GM19043 (cell line): ENCODE measurements around the gene SLC39A11.

Experiments used
- ATAC-seq: cut with Tn5 transposase; IDR thresholded peaks from one replicate; pipeline ENCODE4 v1.9.1; 2021; ENCODE audit warnings: low read depth; ENCODE audit not compliant: unreplicated experiment

The SLC39A11 gene

DNA sequence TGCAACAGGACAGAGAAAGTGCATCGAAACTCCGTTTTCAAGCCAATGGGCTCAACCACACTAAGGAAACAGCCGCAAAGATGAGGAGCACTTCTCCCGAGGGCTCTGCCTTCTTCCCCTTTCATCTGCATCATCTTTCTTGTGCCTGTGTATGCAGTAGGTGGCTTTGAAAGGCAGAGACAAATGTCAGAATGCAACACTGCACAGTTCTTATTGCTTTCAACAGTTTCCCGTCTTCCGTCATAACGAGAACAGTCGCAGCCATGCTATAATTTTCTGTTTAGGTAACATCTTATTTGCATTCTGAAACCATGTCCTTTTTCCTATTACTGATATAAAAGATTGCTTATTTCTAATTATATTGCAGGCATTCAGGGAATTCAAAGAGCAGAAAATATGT is 205.2 kb downstream of the SLC39A11 start:
- no peak for ATAC-seq

DNA sequence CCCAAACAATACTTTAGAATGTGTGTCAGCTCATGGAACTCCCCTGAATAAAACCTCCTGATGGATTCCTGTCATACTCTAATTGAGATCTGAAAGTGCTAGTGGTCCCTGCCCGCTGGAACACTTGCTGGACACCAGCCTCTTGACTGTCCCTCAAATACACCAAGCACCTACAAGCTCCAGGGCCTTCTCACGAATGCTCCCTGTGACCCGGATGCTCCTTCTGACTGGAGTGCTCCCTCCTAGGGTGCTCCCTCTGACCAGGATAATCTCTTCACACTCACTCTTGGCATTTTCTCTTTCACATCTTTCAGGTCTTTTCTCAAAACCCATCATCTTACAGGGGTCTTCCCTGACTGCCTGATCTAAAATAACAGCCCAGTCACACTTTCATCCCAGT is 205.9 kb downstream of the SLC39A11 start:
- ATAC-seq: no peak

DNA sequence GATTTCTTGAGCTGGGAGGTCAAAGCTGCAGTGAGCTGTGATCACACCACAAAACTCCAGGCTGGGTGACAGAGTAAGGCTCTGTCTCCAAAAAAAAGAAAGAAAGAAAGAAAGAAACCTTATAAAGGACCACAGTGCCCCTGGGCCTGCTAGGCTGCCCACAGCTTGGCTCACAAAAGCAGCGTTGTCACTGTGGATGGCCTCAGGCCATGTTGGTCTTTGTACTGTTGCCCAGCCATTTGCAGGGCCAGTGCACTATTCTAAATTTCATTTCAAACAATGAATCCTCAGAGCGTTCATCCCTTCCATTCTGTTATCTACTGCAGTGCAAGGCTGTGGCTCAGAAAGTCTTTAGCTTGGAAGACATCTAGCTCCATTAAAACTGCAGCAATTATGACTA is 208.4 kb downstream of the SLC39A11 start:
- no peak for ATAC-seq

DNA sequence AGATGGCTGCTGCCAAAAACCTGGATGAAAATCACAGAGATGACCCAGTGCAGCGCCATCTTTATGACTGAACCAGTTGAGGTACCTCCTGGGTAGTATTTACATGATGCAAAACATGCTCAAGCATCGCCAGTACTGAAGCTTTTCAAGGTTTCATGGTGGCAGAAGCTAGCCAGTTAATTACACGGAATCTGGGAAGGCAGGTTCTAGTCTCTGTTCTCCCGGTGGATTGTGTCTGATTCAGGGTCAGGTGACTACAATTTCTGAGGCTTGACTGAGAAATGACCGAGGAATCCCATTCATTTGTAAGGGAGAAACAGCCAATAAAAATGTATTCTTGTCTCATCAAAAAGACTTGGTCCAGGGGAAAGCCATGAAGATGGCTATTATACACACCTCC is 209.1 kb downstream of the SLC39A11 start:
- no peak for ATAC-seq

DNA sequence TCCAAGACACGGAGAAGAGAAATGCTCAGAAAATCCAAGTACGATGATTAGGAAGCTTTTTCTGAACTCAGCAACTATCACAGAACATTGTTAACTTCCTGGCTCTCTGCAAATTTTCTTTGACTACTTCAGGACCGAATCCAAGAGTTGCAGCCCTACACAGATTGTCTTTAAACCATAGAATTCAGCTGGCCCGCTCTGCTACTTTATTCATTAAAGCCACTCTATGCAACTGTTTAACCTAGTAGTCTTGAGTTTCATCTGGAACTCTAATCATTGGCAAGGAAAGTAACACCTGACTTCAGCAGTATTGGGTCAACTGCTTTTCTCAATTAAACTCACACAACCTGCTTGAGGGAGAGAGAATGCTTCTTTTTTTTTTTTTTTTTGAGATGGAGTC is 210.1 kb downstream of the SLC39A11 start:
- ATAC-seq: no peak

DNA sequence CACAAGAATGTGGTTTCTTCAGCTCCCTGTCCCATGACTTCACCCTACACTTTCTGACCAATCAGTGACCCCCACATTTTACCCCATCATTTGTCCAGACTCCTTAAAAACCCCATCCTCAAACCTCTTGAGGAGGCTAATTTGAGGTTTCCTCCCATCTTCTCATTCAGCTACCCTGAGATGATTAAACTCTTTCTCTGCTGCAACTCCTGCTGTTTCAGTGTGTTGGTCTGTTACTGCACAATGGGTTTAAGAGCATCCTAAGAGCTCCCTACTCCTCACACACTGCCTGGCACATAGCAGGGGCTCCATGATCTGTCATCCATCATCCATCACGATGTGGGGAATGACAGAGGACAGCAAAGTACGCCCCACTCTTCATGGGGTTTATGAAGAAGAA is 212.6 kb downstream of the SLC39A11 start:
- no peak for ATAC-seq

DNA sequence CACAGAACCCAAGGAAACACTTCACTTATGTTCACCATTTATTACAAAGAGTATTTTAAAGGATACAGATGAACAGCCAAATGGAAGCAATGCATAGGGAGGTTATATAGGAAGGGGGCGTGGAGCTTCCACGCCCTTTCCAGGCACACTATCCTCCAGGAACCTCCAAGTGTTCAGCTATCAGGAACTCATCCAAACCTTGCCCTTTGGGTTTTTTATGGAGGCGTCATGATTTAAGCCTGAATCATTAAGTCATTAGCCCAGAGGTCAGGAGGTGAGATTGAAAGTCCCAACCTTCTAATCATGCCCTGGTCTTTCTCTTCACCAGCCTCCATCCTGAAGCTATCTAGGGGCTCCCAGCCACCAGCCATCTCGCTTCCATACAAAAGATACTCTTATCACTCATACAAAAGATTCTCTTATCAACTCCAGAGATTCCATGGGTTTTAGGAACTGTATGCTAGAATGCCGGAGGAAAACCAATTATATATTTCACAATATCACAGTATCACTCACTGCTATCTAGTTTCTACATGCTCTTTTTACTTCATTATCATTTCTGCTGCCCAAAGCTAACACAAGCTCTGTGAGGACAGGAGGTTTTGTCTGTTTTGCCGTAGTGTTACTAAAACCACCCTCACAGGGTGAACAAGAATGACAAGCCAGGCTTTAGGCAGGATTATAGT is 213.4 kb downstream of the SLC39A11 start:
- ATAC-seq: no peak

DNA sequence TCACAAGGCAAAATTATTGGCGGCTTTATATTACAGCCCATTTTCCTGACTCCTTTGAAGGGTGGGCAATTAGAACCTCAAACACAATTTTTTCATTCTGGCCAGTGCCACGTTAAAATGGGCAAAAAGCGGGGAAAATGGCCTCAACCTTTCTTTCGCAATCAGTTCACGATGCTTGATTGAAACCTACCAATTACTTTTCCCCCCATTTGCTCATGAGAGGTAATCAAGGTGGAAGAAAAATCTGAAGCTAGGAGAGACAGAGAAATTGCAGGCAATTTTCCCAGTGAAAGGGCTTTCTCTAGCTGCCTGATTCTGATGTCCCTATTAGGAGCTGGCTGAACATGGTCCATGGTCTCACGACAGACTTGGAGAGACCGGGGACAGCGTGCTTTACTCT is 215.1 kb downstream of the SLC39A11 start:
- ATAC-seq: no peak

DNA sequence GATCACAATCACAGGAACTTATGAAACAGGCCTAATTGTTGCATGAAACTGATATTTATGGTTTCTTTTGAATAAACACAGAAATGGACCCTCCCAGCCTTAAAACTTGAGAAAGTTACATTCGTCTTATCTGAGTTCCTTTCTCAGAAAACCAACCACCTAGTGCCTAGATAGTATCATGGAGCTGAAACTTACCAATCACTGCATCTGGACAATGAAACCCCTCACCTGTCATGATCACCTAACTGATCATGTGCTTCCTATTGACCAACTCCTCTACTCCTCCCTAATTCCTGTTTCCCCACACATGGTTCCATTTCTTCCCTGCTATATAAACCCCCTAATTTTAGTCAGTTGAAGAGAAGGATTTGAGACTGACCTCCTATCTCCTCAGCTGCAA is 216.1 kb downstream of the SLC39A11 start:
- ATAC-seq: no peak

DNA sequence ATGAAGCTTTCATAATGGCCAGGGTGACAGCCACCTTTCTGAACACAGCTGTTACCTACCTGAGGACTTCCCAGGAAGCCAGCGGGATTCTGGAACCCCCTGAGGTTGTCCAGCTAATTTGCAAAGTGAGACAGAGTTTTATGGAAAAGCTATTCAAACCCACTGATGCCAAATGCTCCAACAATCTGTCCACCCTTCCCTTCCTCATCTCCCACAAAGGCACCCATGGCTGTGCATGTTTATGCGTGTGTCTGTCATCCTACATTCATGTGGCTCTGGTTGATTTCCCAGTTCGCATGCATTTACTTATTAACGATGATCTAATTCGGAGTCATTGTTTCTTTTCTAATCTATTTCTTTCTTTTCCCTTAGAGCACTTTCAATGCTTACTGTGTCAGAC is 217.1 kb downstream of the SLC39A11 start:
- ATAC-seq: no peak

DNA sequence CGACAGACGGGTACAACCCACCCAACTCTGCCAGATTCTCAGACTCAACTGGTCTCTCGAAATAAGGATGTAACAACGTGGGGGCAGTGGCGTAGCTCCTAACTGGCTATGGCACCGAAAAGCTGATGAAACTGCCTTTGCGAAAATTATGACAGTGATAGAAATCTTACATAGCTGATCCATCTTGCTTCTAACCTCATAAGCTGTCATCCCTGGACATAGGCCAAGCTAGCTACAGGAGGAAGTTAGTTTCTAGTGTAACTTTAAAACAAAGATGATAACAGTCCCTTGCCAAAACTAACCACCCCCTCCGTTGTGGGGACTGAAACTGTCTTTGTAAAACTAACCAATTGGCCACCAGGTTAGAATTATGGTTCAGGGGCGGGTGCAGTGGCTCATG is 220.1 kb downstream of the SLC39A11 start:
- ATAC-seq: no peak

DNA sequence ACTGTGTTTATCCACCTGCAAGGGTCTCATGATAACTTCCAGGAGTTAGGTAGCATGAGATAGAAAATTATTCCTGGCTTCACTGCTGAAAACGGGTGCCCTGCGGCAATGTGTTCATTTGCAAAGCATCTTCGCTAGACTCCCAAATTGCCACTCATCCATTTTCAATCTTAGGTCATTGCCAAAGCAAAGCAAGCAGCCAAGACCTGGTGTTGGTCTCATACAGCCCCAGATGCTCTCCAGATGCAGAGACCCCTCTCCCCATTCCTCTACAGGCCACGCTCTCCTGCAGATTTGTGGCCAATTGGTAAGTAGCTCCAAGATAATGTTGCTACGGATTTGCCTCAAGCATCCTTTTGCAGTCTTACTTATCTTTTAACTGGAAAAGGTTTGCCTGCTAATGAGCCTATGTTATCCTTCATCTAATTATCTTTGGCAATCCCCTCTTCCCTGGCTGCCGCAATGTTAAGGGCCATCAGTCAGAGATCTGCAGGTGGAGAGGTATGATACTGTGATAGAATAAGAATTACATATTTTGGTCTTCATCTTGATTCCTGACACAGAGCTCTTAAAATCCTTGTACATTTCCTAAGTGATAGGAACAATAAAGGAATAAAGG is 222.0 kb downstream of the SLC39A11 start:
- ATAC-seq: no peak

DNA sequence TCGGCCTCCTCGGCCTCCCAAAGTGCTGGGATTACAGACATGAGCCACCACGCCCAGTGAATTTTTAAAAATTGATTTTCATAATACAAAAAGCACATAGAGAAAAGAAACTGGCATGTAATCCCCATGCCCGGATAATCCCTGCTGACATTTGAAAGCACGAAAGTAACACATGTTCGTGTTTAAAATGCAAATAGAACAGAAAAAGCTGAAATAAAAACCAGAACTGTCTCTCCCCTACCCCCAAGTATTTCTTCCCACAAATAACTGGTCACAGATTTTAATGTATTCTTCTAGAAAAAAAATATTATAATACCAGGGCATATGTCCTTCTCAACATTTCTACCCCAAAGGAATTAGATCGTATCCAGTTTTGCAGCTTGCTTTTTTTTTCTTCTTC is 222.9 kb downstream of the SLC39A11 start:
- ATAC-seq: no peak

DNA sequence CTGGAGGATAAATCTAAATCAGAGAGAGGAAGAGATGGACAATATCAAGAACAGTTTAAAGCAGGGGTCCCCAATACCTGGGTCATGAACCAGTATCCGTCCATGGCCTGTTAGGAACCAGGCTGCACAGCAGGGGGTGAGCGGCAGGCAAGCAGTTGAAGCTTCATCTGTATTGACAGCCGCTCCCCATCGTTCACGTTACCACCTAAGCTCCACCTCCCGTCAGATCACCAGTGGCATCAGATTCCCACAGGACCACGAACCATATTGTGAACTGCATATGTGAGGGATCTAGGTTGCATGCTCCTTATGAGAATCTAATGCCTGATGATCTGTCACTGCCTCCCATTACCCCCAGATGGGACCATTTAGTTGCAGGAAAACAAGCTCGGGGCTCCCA is 226.5 kb downstream of the SLC39A11 start:
- ATAC-seq: no peak

DNA sequence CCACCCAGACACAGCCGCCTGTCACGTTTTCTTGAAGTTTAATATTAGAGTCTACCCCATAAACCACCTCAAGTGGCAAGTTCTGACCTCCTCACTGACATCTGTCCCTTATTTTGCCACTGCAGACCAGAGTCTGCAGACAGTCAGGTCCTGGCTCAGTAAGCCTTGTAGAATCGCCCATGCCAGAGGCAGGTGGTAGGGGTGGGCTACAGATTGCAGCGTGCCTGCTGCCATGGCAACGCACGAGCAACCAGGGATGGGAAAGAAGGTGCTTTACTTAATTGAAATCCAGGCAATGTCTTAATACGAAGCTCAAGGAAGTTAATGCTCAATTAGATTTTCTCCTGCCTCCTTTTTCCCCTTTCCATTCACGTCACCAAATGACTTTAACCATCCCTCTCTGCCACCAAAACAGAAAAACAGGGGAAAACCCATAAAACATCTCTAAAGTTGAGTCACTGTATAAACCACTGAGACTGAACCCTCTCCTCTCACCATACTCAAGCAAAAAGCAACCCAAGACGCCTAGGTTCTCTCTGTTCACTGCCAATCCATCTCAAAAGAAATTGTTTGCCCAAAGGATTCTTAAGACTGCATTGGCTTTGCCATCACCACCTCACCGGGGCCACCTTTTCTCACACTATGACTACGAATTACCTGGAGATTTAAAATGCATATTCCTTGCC is 228.8 kb downstream of the SLC39A11 start:
- ATAC-seq: no peak

DNA sequence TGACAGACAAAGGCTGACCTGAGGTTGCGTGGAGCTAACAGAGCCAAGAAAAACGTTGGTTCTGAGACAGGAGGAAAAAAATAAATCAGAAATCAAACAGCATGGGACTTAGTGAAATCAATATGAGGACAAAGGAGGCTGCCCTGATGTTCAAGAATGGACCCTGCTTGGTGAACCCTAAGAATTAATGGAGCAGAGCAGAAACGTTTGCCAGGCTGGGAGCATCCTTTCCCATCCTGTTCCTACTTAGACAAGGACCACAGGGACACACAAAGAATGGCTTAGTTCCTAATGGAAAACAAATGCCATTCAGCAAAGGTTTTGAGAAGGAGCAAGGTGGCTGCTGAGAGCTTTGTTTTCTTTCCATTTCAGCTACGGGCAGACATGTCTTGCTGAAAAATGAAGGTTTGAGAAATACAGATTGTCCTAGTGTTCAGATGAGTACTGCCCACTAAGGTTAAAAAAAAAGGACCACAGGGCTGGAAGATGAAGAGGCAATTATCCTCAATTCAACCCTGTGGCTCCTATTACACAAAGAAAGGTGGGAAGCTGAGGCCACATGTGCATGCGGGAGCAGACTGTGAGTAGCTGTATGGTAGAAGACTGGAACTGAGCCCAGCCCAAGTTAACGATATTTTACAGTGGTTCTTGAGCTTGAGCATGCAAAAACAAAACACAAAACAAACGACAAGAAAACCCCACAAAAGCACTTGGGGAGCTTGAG is 230.1 kb downstream of the SLC39A11 start:
- ATAC-seq: no peak

DNA sequence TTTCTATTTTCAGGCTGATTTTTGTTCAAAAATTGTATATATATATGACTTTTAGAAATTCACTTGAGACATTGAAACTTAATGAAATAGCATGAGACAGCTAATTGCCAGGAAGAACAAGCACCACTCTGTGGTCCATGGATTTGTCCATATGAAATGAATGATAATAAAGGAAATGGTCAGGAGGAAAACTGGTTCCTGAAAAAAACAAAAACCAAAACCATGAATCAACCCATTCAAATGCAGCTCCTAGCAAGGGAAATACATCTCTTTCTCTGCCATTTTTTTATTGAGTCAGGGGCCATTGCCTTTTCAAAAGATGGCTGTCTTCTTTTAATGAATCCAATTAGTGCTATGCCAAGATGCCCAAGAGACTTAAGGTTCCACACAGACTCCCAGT is 230.7 kb downstream of the SLC39A11 start:
- no peak for ATAC-seq

DNA sequence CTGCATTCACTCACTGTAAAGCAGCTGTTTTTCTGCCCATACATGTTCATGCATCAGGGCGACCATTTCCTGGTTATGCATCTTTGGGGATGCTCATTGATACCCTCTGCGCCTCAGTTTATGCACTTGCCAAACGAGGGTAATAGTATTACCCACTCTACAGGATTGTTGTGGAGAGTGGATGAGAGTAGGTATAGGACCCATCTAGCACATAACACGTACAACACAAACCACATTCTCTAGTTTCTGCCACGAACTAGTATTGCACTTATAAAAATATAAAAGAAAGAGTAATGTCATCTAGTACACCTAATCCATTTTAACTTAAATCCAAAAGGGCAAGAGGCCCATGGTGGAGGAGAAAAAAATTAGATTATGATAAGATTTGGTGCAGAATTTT is 231.7 kb downstream of the SLC39A11 start:
- no peak for ATAC-seq

DNA sequence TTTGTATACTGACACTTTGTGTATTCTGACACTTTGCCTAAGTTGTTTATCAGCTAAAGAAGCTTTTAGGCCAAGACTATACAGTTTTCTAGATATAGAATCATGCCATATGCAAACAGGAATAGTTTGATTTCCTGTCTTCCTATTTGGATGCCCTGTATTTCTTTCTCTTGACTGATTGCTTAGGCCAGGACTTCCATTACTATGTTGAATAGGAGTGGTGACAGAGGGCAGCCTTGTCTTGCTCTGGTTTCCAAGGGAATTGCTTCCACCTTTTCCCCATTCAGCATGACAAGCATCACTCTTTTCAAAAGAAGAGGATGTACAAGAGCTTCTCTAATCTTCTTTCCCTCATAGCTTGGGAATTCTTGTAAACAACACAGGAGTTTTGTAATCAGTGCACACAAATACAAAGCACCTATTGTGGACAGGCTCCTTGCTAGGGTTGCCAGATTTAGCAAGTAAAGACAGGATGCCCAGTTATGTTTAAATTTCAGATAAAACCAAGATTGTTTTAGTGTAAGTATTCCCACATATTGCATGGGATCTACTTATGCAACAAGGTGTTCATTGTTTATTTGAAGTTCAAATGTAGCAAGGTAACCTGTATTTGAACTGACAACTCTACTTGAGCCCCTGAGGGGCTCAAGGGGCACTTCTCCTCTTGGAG is 233.5 kb downstream of the SLC39A11 start:
- ATAC-seq: no peak

DNA sequence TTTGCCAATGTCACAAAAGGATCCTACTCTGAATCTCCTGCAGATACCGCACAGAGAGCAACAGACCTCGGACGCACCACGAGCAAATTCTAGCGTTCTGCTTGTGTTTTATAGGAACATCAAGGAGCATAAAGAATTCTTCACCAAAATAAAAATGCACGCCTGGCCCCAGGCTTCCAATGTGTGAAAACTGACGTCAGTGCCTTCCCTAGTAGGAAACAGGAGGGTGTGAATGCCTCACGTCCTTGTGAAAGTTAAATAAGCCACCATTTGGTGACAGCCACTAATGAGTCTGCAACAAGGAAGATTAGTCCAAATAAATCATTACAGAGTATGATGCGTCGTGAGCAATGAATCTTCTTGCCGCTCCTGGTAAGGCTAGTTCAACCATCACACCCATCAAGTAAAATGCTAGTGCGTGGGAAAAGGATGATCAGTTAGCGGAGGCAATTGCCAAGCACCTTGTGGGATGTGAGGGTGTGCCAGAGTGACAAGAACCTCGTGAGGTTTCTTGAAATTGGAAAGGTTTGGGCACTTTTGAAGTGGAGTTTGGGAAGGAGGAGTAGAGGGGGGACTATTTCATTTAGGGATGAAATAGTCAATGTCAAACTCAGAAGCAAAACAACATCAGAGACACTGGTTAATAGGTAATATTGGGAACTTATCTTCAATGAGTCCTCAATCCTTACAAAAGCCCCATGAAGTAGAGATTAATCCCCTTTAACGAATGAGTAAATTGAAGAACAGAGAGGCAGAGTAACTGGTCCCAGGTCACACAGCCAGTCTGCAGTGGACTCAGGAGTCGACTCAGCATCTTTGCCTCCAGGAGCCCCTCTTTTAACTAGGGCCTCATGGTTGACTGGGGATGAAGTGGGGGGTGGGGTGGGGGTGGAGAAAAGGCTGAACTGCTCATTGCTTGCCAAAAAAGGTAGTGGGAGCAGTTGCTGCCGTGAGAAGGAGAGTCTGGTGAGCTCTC is 238.8 kb downstream of the SLC39A11 start:
- ATAC-seq: no peak
